KMS-11 (cell line): Measurements from ENCODE around the gene LSAMP.

ENCODE experiments used
- H2AFZ ChIP-seq: fragments of 200-600 bp; sonication (generic); 2 replicates; pipeline ENCODE4 v1.6.1; 2016; ENCODE audit warnings: antibody characterized with exemption, mixed run types, low read depth
- H3K27ac ChIP-seq: fragments of 200-600 bp; sonication (generic); 2 replicates; pipeline ENCODE4 v1.6.1; 2016; ENCODE audit warnings: mild to moderate bottlenecking, mixed run types
- H3K27me3 ChIP-seq: fragments of 200-600 bp; sonication (generic); 2 replicates; pipeline ENCODE4 v1.6.1; 2017; ENCODE audit warnings: mild to moderate bottlenecking, low read depth, mixed run types, moderate library complexity; ENCODE audit not compliant: insufficient read depth
- H3K36me3 ChIP-seq: fragments of 200-600 bp; sonication (generic); 2 replicates; pipeline ENCODE4 v1.6.1; 2017; ENCODE audit warnings: mild to moderate bottlenecking, mixed run types; ENCODE audit not compliant: insufficient read depth
- H3K4me1 ChIP-seq: fragments of 200-600 bp; sonication (generic); 2 replicates; pipeline ENCODE4 v1.6.1; 2016; ENCODE audit warnings: mild to moderate bottlenecking, low read depth, mixed run types; ENCODE audit not compliant: poor library complexity, severe bottlenecking
- H3K4me2 ChIP-seq: fragments of 200-600 bp; sonication (generic); 2 replicates; pipeline ENCODE4 v1.7.0; 2016; ENCODE audit warnings: mild to moderate bottlenecking, mixed run types
- H3K4me3 ChIP-seq: fragments of 200-600 bp; sonication (generic); IDR thresholded peaks from 2 replicates; pipeline ENCODE4 v1.6.1; 2017; ENCODE audit warnings: low read depth, low read length, mixed read lengths; ENCODE audit not compliant: insufficient read depth
- H3K79me2 ChIP-seq: fragments of 200-600 bp; sonication (generic); 2 replicates; pipeline ENCODE4 v1.6.1; 2016; ENCODE audit warnings: low read depth, mixed run types; ENCODE audit not compliant: insufficient read depth
- H3K9ac ChIP-seq: fragments of 200-600 bp; sonication (generic); 2 replicates; pipeline ENCODE4 v1.6.1; 2016; ENCODE audit warnings: mild to moderate bottlenecking, mixed run types
- H4K20me1 ChIP-seq: fragments of 200-600 bp; sonication (generic); 2 replicates; pipeline ENCODE4 v1.6.1; 2016; ENCODE audit warnings: mild to moderate bottlenecking, mixed run types; ENCODE audit not compliant: insufficient read depth
- CTCF ChIP-seq: fragments of 200-600 bp; sonication (generic); conservative IDR thresholded peaks from 2 replicates; pipeline ENCODE4 v1.6.1; 2017; ENCODE audit warnings: low read depth, mild to moderate bottlenecking, antibody characterized with exemption, low read length, moderate library complexity, mixed read lengths

LSAMP gene

GRCh38 chr3:116160594-116160993, 284.7 kb downstream of the LSAMP start:
- Histone ChIP-seq H3K4me1 (no peaks in the 10 kb centered on the region), H3K27ac (no peak overlapping the region), H4K20me1 (no peaks in the 10 kb centered on the region), H3K4me3 (no peak overlapping the region), H3K27me3 (no peaks in the 10 kb centered on the region), H3K36me3 (no peaks in the 10 kb centered on the region), H3K9ac (no peak overlapping the region), H3K79me2 (no peaks in the 10 kb centered on the region), H2AFZ (no peak overlapping the region), H3K4me2 (no peak overlapping the region)
- TF ChIP-seq CTCF: no peak

GRCh38 chr3:116155841-116156240, 289.4 kb downstream of the LSAMP start:
- no peak overlapping the region for H3K4me3 ChIP-seq
- H3K79me2 ChIP-seq: no peaks in the 10 kb centered on the region
- no peaks in the 10 kb centered on the region for H4K20me1 ChIP-seq
- H3K27me3 ChIP-seq: no peaks in the 10 kb centered on the region
- H3K9ac ChIP-seq: no peak overlapping the region
- H3K4me1 ChIP-seq: no peaks in the 10 kb centered on the region
- H3K36me3 ChIP-seq: no peaks in the 10 kb centered on the region
- no peak for TF ChIP-seq CTCF
- H2AFZ ChIP-seq: no peak overlapping the region
- no peak overlapping the region for H3K27ac ChIP-seq
- no peak overlapping the region for H3K4me2 ChIP-seq

DNA sequence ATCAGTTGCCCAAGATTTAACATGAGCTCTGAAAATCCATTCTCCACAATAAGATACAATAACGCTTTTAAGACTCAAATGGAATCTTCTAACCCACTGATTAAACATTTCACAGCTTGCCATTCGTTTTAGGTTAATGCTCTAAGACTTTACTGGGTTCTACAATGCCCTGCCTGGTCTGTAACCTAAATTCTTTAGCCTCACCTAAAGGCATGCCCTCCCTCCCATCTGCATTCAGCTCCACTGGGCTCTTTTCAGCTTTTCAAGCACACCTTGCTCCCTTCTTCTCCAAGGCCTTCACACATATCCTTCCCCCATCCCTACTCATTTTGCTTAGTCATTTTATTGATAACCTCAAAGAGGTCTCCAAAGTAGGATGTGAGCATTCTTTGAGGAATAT, 290.9 kb downstream of the LSAMP start:
- H3K27me3 ChIP-seq: no peaks in the 10 kb centered on the region
- H3K27ac ChIP-seq: no peak overlapping the region
- H3K36me3 ChIP-seq: no peaks in the 10 kb centered on the region
- no peak overlapping the region for H2AFZ ChIP-seq
- no peak for TF ChIP-seq CTCF
- H3K4me2 ChIP-seq: no peak overlapping the region
- no peak overlapping the region for H3K4me3 ChIP-seq
- H3K79me2 ChIP-seq: no peaks in the 10 kb centered on the region
- H3K9ac ChIP-seq: no peak overlapping the region
- H3K4me1 ChIP-seq: no peaks in the 10 kb centered on the region
- H4K20me1 ChIP-seq: no peaks in the 10 kb centered on the region

DNA sequence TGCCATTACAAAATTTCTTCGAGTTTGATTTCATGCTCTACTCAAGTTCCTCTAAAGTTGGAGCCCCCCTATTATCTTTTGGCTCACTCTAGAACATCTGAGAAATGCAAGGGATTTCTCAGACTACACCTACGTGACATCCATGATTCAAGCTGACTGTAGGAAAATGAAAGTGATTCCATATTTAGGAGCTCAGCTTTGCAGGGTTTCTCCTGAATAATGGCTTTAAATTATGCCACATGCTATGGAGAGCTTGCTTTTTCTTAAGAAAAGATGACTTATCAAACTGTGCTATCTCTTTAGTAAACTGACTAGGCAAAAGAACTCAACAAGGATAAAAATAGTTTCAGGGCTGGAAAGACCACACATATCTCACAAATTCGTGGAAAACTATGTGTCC, 292.1 kb downstream of the LSAMP start:
- no peaks in the 10 kb centered on the region for H3K36me3 ChIP-seq
- H2AFZ ChIP-seq: no peak overlapping the region
- no peaks in the 10 kb centered on the region for H3K79me2 ChIP-seq
- H3K4me3 ChIP-seq: no peak overlapping the region
- no peak for TF ChIP-seq CTCF
- H3K9ac ChIP-seq: no peak overlapping the region
- H3K4me2 ChIP-seq: no peak overlapping the region
- H4K20me1 ChIP-seq: no peaks in the 10 kb centered on the region
- H3K27me3 ChIP-seq: no peaks in the 10 kb centered on the region
- H3K27ac ChIP-seq: no peak overlapping the region
- no peaks in the 10 kb centered on the region for H3K4me1 ChIP-seq
